Osteoblast (primary cell): ENCODE results near the gene CNOT8. TPM values are rescaled to one million over a fixed set of nuclear protein-coding genes. Genes with fewer than 3 reads are reported as not detected.
A peak's percentile ranks its signal among the peaks of the same experiment; 100 is the strongest.

ENCODE experiments used
- DNase-seq: peaks from one replicate; pipeline ENCODE4 v3.0.0; 2011; ENCODE audit warnings: low spot score, mixed read lengths; ENCODE audit not compliant: insufficient read length; ENCODE audit errors: missing footprints
- H2AFZ ChIP-seq: 2 replicates; pipeline ENCODE4 v1.6.0; 2011; ENCODE audit warnings: mild to moderate bottlenecking, low read length
- H3K27ac ChIP-seq: 2 replicates; pipeline ENCODE4 v1.5.1; 2011; ENCODE audit warnings: mild to moderate bottlenecking, low read depth, low read length, moderate library complexity
- H3K27me3 ChIP-seq: 2 replicates; pipeline ENCODE4 v1.6.0; 2012; ENCODE audit warnings: mild to moderate bottlenecking, control low read depth, inconsistent platforms, low read length, moderate library complexity; ENCODE audit not compliant: insufficient read depth
- H3K36me3 ChIP-seq: 2 replicates; pipeline ENCODE4 v1.5.1; 2011; ENCODE audit warnings: mild to moderate bottlenecking, low read length, control low read depth, moderate library complexity; ENCODE audit not compliant: insufficient read depth
- H3K4me1 ChIP-seq: 2 replicates; pipeline ENCODE4 v1.5.1; 2011; ENCODE audit warnings: mild to moderate bottlenecking, low read length, control low read depth, moderate library complexity; ENCODE audit not compliant: insufficient read depth
- H3K4me2 ChIP-seq: 2 replicates; pipeline ENCODE4 v1.6.0; 2011; ENCODE audit warnings: mild to moderate bottlenecking, low read length; ENCODE audit not compliant: insufficient read depth
- H3K4me3 ChIP-seq: fragments of 200-600 bp; sonication (generic); 3 replicates; pipeline ENCODE4 v1.5.1; 2012; ENCODE audit warnings: mild to moderate bottlenecking, low read length, inconsistent platforms; ENCODE audit not compliant: insufficient read depth
- H3K79me2 ChIP-seq: 2 replicates; pipeline ENCODE4 v1.6.0; 2012; ENCODE audit warnings: mild to moderate bottlenecking, low read length, control low read depth, inconsistent platforms; ENCODE audit not compliant: insufficient read depth
- H3K9me3 ChIP-seq: 2 replicates; pipeline ENCODE4 v1.5.1; 2011; ENCODE audit warnings: low read depth, low read length, control low read depth
- H4K20me1 ChIP-seq: 2 replicates; pipeline ENCODE4 v1.6.0; 2012; ENCODE audit warnings: mild to moderate bottlenecking, low read length, control low read depth; ENCODE audit not compliant: insufficient read depth
- CTCF ChIP-seq: IDR thresholded peaks from 2 replicates; pipeline ENCODE4 v1.5.1; 2011; ENCODE audit warnings: mild to moderate bottlenecking, low read depth, low read length, moderate library complexity; ENCODE audit errors: extremely low read depth
- total RNA-seq: library from RNA; depleted of rRNA; stranded (reverse); fragments of >200 nt; gene quantifications from 2 replicates; pipeline ENCODE4 v1.2.3, GENCODE V29; 2012

CNOT8 gene
- total RNA-seq, 1 donor, result 55.7 TPM

GRCh38 chr5:154840435-154841272, 17.8 kb upstream of the CNOT8 start:
- Histone ChIP-seq H3K4me1 (no peaks in the 10 kb centered on the region), H3K9me3 (no peaks in the 10 kb centered on the region), H3K4me3 (no peak overlapping the region), H2AFZ (no peak overlapping the region), H3K36me3 (peaks cover 7% of the 10 kb centered on the region), H3K27me3 (no peaks in the 10 kb centered on the region), H3K79me2 (no peaks in the 10 kb centered on the region), H3K4me2 (no peak overlapping the region), H3K27ac (no peak overlapping the region), H4K20me1 (peaks cover 2% of the 10 kb centered on the region)
- DNase-seq, result no peak
- no peak for TF ChIP-seq CTCF

GRCh38 chr5:154841273-154841661, 17.2 kb upstream of the CNOT8 start:
- TF ChIP-seq CTCF, result no peak
- Histone ChIP-seq H3K36me3 (peaks cover 7% of the 10 kb centered on the region), H3K79me2 (no peaks in the 10 kb centered on the region), H3K4me2 (no peak overlapping the region), H2AFZ (no peak overlapping the region), H4K20me1 (peaks cover 2% of the 10 kb centered on the region), H3K27ac (no peak overlapping the region), H3K9me3 (no peaks in the 10 kb centered on the region), H3K4me1 (no peaks in the 10 kb centered on the region), H3K27me3 (no peaks in the 10 kb centered on the region), H3K4me3 (no peak overlapping the region)
- DNase-seq, result peak; percentile 27

- Histone ChIP-seq H3K4me1 (no peaks in the 10 kb centered on the region), H3K4me2 (no peak overlapping the region), H3K36me3 (peaks cover 3% of the 10 kb centered on the region), H4K20me1 (peaks cover 2% of the 10 kb centered on the region), H3K27ac (no peak overlapping the region), H3K9me3 (no peaks in the 10 kb centered on the region), H2AFZ (no peak overlapping the region), H3K27me3 (no peaks in the 10 kb centered on the region), H3K4me3 (no peak overlapping the region), H3K79me2 (no peaks in the 10 kb centered on the region)
- no peak for TF ChIP-seq CTCF
- no peak for DNase-seq
These were observed 15.5 kb upstream of the CNOT8 start for GRCh38 chr5:154842689-154843530.

- TF ChIP-seq CTCF, result no peak
- H3K4me2 ChIP-seq, result no peak overlapping the region
- no peak overlapping the region for H2AFZ ChIP-seq
- peaks cover 6% of the 10 kb centered on the region for H3K4me1 ChIP-seq
- no peak for DNase-seq
- H3K36me3 ChIP-seq, result no peaks in the 10 kb centered on the region
- no peaks in the 10 kb centered on the region for H3K9me3 ChIP-seq
- no peak overlapping the region for H3K4me3 ChIP-seq
- no peak overlapping the region for H3K27ac ChIP-seq
- peaks cover 2% of the 10 kb centered on the region for H4K20me1 ChIP-seq
- no peaks in the 10 kb centered on the region for H3K27me3 ChIP-seq
- H3K79me2 ChIP-seq, result no peaks in the 10 kb centered on the region
These were observed 13.6 kb upstream of the CNOT8 start for GRCh38 chr5:154844809-154845208.
